Measurements from ENCODE around the gene SLC35F5.
A peak's percentile ranks its signal among the peaks of the same experiment; 100 is the strongest.
"Not testable (repeated sequence)": the region's sequence is repeated elsewhere in the genome, so short reads cannot be mapped to it uniquely, and the experiment has no call there.

Gene SLC35F5

GRCh38 chr2:113707106-113707505 is 49.3 kb downstream of the SLC35F5 start:
- TF ChIP-seq CTCF (conservative IDR thresholded peaks at IDR 0.05; ENCODE audit: low read depth, low read length), result no peak
- no peak overlapping the region for H3K4me3 ChIP-seq (ENCODE audit: low read depth, low read length)
- DNase-seq (ENCODE audit: low read depth), result peak; percentile 44

GRCh38 chr2:113705982-113706523 is 50.4 kb downstream of the SLC35F5 start:
- no peak for DNase-seq (ENCODE audit: low read depth)
- no peak for TF ChIP-seq CTCF (conservative IDR thresholded peaks at IDR 0.05; ENCODE audit: low read depth, low read length)
- no peak overlapping the region for H3K4me3 ChIP-seq (ENCODE audit: low read depth, low read length)

- not testable (repeated sequence) for DNase-seq (ENCODE audit: low read depth); H3K4me3 ChIP-seq (ENCODE audit: low read depth, low read length)
Observed at GRCh38 chr2:113704300-113704993, 52.0 kb downstream of the SLC35F5 start.

GRCh38 chr2:113703386-113704299 is 52.8 kb downstream of the SLC35F5 start:
- DNase-seq (ENCODE audit: low read depth), result no peak
- TF ChIP-seq CTCF (conservative IDR thresholded peaks at IDR 0.05; ENCODE audit: low read depth, low read length), result no peak
- H3K4me3 ChIP-seq (ENCODE audit: low read depth, low read length), result no peak overlapping the region

- no peak for DNase-seq (ENCODE audit: low read depth)
- H3K4me3 ChIP-seq (ENCODE audit: low read depth, low read length), result no peak overlapping the region
- TF ChIP-seq CTCF (conservative IDR thresholded peaks at IDR 0.05; ENCODE audit: low read depth, low read length), result no peak
Observed at GRCh38 chr2:113700186-113700841, 56.1 kb downstream of the SLC35F5 start.

- no peak for TF ChIP-seq CTCF (conservative IDR thresholded peaks at IDR 0.05; ENCODE audit: low read depth, low read length)
- H3K4me3 ChIP-seq (ENCODE audit: low read depth, low read length), result no peak overlapping the region
- no peak for DNase-seq (ENCODE audit: low read depth)
Observed at GRCh38 chr2:113698892-113699447, 57.5 kb downstream of the SLC35F5 start.

- not testable (repeated sequence) for DNase-seq (ENCODE audit: low read depth); H3K4me3 ChIP-seq (ENCODE audit: low read depth, low read length)
Observed at GRCh38 chr2:113698251-113698650, 58.2 kb downstream of the SLC35F5 start.
